ENCODE data around the gene PPM1H. TPM values are rescaled to one million over a fixed set of nuclear protein-coding genes. Genes with fewer than 3 reads are reported as not detected.

PPM1H gene
- total RNA-seq, 1 donor from 2014 or later: 6.3 TPM

GRCh38 chr12:62849398-62849797 is 85.6 kb downstream of the PPM1H start:
- peaks cover 3% of the 10 kb centered on the region for H3K27me3 Mint-ChIP-seq (ENCODE audit: unreplicated experiment)
- H3K36me3 Mint-ChIP-seq (ENCODE audit: unreplicated experiment): no peaks in the 10 kb centered on the region
- no peak for DNase-seq
- no peak overlapping the region for H3K27ac Mint-ChIP-seq (ENCODE audit: unreplicated experiment)
- no peaks in the 10 kb centered on the region for H3K9me3 Mint-ChIP-seq (ENCODE audit: unreplicated experiment)
- H3K4me3 Mint-ChIP-seq (ENCODE audit: unreplicated experiment): no peak overlapping the region
- TF ChIP-seq, protein P1, sequence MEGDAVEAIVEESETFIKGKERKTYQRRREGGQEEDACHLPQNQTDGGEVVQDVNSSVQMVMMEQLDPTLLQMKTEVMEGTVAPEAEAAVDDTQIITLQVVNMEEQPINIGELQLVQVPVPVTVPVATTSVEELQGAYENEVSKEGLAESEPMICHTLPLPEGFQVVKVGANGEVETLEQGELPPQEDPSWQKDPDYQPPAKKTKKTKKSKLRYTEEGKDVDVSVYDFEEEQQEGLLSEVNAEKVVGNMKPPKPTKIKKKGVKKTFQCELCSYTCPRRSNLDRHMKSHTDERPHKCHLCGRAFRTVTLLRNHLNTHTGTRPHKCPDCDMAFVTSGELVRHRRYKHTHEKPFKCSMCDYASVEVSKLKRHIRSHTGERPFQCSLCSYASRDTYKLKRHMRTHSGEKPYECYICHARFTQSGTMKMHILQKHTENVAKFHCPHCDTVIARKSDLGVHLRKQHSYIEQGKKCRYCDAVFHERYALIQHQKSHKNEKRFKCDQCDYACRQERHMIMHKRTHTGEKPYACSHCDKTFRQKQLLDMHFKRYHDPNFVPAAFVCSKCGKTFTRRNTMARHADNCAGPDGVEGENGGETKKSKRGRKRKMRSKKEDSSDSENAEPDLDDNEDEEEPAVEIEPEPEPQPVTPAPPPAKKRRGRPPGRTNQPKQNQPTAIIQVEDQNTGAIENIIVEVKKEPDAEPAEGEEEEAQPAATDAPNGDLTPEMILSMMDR (IDR thresholded peaks at IDR 0.05; ENCODE audit: partially characterized antibody, unreplicated experiment): no peak
- H3K4me1 Mint-ChIP-seq (ENCODE audit: low read depth, unreplicated experiment): peaks cover 4% of the 10 kb centered on the region

DNA sequence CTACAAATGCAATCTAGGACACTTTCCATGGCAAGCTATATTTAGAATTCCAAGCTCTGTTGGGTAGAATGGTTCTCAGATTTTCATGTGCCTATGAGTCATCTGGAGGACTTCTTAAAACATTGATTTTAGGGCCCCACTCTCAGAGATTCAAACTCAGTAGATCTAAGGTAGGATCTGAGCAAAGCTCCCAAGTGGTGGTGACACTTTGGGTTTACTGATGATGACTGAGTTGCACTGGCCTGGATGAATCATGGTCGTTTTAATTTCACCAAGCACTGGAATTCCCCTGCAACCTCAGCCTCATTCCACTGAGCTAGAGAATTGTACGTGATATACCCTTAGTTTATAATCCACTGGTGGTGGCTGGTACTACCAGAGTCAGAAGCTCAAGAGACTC is 86.5 kb downstream of the PPM1H start:
- Mint-ChIP-seq H3K4me3 (ENCODE audit: unreplicated experiment) (no peak overlapping the region), H3K27ac (ENCODE audit: unreplicated experiment) (no peak overlapping the region), H3K9me3 (ENCODE audit: unreplicated experiment) (no peaks in the 10 kb centered on the region), H3K36me3 (ENCODE audit: unreplicated experiment) (no peaks in the 10 kb centered on the region), H3K4me1 (ENCODE audit: low read depth, unreplicated experiment) (peaks cover 4% of the 10 kb centered on the region), H3K27me3 (ENCODE audit: unreplicated experiment) (peaks cover 3% of the 10 kb centered on the region)
- TF ChIP-seq, protein P1 (IDR thresholded peaks at IDR 0.05; ENCODE audit: partially characterized antibody, unreplicated experiment): no peak
- no peak for DNase-seq

DNA sequence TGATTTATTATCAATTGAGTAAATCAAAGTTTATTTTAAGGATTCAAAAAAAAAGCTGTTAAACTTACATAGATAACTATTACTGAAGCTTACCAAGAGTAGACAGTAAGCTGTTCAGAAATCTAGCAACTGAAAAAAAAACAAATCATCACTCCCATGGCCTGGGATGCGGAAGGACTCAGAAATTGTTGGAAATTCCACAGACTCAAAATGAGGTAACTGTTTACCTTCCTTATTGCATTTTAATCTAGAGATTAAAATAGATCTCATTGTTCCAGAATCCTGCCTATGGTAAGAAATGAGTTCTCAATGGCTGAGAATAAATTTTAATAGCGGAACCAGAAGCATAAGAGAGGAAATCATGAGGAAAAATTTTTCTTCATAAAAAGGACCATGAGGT is 87.2 kb downstream of the PPM1H start:
- Mint-ChIP-seq H3K4me3 (ENCODE audit: unreplicated experiment) (no peak overlapping the region), H3K27me3 (ENCODE audit: unreplicated experiment) (peaks cover 3% of the 10 kb centered on the region), H3K36me3 (ENCODE audit: unreplicated experiment) (no peaks in the 10 kb centered on the region), H3K27ac (ENCODE audit: unreplicated experiment) (no peak overlapping the region), H3K9me3 (ENCODE audit: unreplicated experiment) (no peaks in the 10 kb centered on the region), H3K4me1 (ENCODE audit: low read depth, unreplicated experiment) (peaks cover under 1% of the 10 kb centered on the region)
- TF ChIP-seq, protein P1 (IDR thresholded peaks at IDR 0.05; ENCODE audit: partially characterized antibody, unreplicated experiment): no peak
- no peak for DNase-seq

- Mint-ChIP-seq H3K27ac (ENCODE audit: unreplicated experiment) (no peak overlapping the region), H3K36me3 (ENCODE audit: unreplicated experiment) (no peaks in the 10 kb centered on the region), H3K4me1 (ENCODE audit: low read depth, unreplicated experiment) (no peaks in the 10 kb centered on the region), H3K27me3 (ENCODE audit: unreplicated experiment) (peaks cover 3% of the 10 kb centered on the region), H3K4me3 (ENCODE audit: unreplicated experiment) (no peak overlapping the region), H3K9me3 (ENCODE audit: unreplicated experiment) (no peaks in the 10 kb centered on the region)
- TF ChIP-seq, protein P1 (IDR thresholded peaks at IDR 0.05; ENCODE audit: partially characterized antibody, unreplicated experiment): no peak
- DNase-seq: no peak
Observed at GRCh38 chr12:62846491-62846890, 88.5 kb downstream of the PPM1H start.

DNA sequence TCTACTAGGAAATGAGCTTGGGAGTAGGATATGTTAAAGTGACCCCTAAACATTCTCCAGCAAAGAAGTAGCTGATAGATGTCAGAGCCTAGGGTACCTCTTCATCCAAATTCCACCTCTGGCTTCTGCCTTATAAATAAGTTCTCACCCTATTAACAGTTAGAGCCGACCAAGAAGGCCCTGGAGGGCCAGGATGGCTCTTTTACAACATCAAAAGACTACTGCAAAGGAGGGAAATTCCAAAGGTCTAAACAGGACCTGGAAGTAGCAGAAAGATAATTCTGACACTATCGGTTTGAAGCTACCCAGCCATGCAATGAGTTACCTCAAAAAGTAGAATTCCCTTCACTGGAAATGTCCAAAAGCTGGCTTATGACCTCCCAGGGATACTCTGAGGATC is 90.0 kb downstream of the PPM1H start:
- H3K27me3 Mint-ChIP-seq (ENCODE audit: unreplicated experiment): peaks cover 3% of the 10 kb centered on the region
- no peak overlapping the region for H3K4me3 Mint-ChIP-seq (ENCODE audit: unreplicated experiment)
- H3K4me1 Mint-ChIP-seq (ENCODE audit: low read depth, unreplicated experiment): no peaks in the 10 kb centered on the region
- no peaks in the 10 kb centered on the region for H3K9me3 Mint-ChIP-seq (ENCODE audit: unreplicated experiment)
- no peaks in the 10 kb centered on the region for H3K36me3 Mint-ChIP-seq (ENCODE audit: unreplicated experiment)
- no peak overlapping the region for H3K27ac Mint-ChIP-seq (ENCODE audit: unreplicated experiment)
- DNase-seq: no peak
- TF ChIP-seq, protein P1 (IDR thresholded peaks at IDR 0.05; ENCODE audit: partially characterized antibody, unreplicated experiment): no peak
